Bronchial epithelial cell (primary cell): ENCODE results near the gene CDC42. TPM values are rescaled to one million over a fixed set of nuclear protein-coding genes. Genes with fewer than 3 reads are reported as not detected.

Experiments
- DNase-seq: peaks from one replicate; pipeline ENCODE4 v3.0.0-alpha.2; 2010; ENCODE audit warnings: low read depth
- FAIRE-seq: peaks from 2 replicates; lab custom pipeline; 2011; peaks lifted over from hg19 to GRCh38; lab: Jason Lieb, UNC
- H3K27me3 ChIP-seq: 2 replicates; pipeline ENCODE4 v1.5.1; 2011; ENCODE audit warnings: low read length; ENCODE audit not compliant: control insufficient read depth, insufficient read depth
- H3K36me3 ChIP-seq: 2 replicates; pipeline ENCODE4 v1.5.1; 2011; ENCODE audit warnings: low read length; ENCODE audit not compliant: control insufficient read depth, insufficient read depth
- H3K4me3 ChIP-seq: 2 replicates; pipeline ENCODE4 v1.5.1; 2011; ENCODE audit warnings: mild to moderate bottlenecking, low read depth, low read length, control low read depth
- total RNA-seq: library from RNA; depleted of rRNA; stranded (reverse); fragments of >200 nt; gene quantifications from 2 replicates; pipeline ENCODE4 v1.2.1, GENCODE V29; 2014
- TF ChIP-seq, protein P1 (sequence below): IDR thresholded peaks from 2 replicates; pipeline ENCODE4 v1.5.1; 2011; ENCODE audit warnings: mild to moderate bottlenecking, moderate library complexity, low read length, control low read depth, inconsistent platforms; ENCODE audit not compliant: insufficient read depth, severe bottlenecking

CDC42 gene
- total RNA-seq, 1 donor from 2014 or later, result 408 TPM

DNA sequence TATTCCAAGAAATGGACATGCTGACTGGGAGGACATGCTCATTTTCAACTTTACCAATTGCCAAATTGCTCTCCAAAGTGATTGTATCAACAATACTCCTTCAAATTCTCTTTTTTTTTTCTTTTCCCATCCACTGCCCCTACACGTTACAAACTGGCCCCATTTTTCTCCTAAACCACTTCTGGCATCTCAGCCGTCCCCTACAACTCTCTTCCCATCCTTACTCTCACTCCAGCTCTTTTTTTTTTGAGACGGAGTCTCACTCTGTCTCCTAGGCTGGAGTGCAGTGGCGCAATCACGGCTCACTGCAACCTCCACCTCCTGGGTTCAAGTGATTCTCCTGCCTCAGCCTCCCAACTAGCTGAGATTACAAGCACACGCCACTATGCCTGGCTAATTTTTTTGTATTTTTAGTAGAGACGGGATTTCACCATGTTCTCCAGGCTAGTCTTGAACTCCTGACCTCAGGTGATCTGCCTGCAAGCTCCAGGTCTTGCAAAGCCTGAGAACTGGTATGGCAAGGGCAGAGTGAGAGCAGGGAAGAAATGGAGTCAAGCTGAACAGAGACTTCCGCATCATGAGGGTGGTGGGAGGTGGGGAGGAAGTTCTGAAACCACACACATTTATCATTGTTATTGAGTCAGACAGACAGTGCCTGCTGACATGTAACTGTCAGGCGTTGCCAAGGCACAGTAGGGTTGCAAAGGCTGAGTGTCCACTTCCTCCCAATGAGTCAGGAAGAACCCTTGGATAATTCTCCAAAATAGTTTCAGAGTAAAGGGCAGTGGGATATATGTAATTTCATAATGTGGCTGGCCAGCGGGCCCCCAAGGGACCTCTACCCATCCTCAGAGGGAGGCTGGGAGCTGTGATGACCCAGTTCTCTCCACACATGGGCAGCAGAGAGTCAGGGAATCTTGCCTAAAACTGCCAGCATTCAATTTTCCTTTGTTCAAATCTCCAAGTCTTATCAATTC lies 33.6 kb upstream of the CDC42 start:
- no peak overlapping the region for H3K4me3 ChIP-seq
- TF ChIP-seq, protein P1, sequence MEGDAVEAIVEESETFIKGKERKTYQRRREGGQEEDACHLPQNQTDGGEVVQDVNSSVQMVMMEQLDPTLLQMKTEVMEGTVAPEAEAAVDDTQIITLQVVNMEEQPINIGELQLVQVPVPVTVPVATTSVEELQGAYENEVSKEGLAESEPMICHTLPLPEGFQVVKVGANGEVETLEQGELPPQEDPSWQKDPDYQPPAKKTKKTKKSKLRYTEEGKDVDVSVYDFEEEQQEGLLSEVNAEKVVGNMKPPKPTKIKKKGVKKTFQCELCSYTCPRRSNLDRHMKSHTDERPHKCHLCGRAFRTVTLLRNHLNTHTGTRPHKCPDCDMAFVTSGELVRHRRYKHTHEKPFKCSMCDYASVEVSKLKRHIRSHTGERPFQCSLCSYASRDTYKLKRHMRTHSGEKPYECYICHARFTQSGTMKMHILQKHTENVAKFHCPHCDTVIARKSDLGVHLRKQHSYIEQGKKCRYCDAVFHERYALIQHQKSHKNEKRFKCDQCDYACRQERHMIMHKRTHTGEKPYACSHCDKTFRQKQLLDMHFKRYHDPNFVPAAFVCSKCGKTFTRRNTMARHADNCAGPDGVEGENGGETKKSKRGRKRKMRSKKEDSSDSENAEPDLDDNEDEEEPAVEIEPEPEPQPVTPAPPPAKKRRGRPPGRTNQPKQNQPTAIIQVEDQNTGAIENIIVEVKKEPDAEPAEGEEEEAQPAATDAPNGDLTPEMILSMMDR, result peak; percentile 45
- no peaks in the 10 kb centered on the region for H3K36me3 ChIP-seq
- DNase-seq, result peak; percentile 97
- FAIRE-seq, result no peak
- H3K27me3 ChIP-seq, result no peaks in the 10 kb centered on the region

DNA sequence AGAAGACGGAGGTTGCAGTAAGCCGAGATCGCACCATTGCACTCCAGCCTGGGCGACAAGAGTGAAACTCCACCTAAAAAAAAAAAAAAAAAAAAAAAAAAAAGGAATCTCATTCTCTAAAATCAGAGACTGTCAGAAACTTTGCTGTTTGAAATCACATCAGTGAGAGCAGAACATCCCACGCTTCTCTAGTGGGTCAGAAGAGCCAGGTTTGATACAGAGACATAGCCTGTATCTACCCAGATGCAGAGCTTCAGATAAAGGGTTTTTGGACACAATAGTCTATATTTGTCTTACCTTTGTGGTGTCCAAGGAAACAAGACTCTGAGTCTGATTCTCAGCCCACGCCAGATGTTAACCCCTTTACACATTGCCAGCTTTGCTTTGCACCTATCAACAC lies 31.4 kb upstream of the CDC42 start:
- DNase-seq (no peak), FAIRE-seq (no peak)
- H3K27me3 ChIP-seq, result no peaks in the 10 kb centered on the region
- H3K4me3 ChIP-seq, result no peak overlapping the region
- H3K36me3 ChIP-seq, result no peaks in the 10 kb centered on the region
- TF ChIP-seq, protein P1, result no peak

DNA sequence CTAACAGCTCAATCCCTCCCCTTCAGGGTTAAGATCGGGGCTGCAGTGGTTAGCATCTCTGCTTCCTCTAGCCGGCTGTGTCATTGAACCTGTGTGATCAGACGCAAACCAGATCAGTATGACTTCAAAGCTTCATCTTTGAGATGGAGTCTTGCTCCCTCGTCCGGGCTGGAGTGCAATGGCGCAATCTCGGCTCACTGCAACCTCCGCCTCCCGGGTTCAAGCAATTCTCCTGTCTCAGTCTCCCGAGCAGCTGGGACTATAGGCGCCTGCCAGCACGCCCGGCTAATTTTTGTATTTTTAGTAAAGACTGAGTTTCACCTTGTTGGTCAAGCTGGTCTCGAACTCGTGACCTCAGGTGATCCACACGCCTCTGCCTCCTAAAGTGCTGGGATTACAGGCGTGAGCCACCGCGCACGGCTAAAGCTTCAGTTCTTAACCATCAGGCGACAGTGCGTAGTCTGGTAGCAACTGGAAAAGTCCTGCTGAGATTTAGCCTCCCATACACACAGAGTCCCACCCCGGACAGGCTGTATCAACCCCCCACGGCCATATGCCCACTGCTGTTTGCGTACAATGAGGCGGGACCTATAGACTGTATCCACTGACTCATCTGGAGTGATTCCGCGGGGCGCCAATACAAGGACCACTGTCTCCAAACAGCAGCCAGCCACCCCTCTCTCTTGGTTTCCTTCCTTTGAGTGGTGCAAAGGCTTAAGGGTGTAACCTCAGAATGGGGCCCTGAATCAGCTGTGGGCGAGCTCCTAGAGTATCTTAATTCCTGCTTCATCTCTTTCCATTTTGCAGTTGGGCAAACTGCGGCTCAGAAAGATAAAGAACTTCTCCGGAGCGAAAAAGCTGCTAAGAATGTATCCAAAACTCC lies 27.8 kb upstream of the CDC42 start:
- FAIRE-seq (no peak), DNase-seq (peak; percentile 68)
- peak overlapping the region; percentile 94 for H3K4me3 ChIP-seq

DNA sequence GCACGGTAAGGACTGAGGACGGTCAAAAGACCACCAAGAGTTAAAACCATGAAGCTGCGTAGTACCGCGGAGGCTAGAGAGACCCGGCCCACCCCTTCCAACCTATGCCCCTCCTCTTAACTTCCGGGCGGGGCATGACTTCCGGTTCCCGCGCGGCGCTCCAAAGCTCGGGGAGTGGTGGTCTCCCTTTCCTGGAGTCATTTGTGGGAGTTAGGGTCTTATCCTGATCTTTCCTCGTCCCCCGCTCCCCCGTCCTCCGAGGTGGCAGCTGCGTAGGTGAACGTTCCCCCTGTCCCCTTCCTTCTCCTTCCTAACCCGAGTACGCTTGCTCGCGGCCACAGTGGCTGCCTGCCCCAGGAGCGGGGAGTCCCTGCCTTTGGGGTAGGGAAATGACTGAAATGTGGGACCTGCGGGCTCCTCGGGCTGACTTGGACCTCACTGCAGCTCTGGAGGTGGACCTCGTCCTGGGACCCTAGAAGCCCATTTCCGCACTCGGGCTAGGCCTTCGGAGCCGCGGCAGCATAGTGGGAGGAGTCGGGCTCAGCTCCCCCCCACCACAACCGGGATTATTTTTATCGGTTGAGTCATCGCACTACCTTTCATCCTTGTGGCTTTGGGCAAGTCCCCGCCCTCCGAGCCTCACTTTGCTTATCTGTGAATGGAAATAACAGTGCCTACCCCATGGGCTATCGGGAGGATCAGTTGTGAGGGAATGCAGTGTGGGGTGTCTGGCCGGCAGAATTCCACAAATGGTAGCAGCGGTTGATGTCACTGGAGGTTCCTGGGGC lies 26.9 kb upstream of the CDC42 start:
- TF ChIP-seq, protein P1, result no peak
- Histone ChIP-seq H3K4me3 (peak overlapping the region; percentile 94), H3K36me3 (no peaks in the 10 kb centered on the region), H3K27me3 (no peaks in the 10 kb centered on the region)
- peak; percentile 84 for DNase-seq
- no peak for FAIRE-seq

More for the DNA sequence above, 27.8 kb upstream of the CDC42 start:
- TF ChIP-seq, protein P1, result no peak
- no peaks in the 10 kb centered on the region for H3K27me3 ChIP-seq
- H3K36me3 ChIP-seq, result no peaks in the 10 kb centered on the region

DNA sequence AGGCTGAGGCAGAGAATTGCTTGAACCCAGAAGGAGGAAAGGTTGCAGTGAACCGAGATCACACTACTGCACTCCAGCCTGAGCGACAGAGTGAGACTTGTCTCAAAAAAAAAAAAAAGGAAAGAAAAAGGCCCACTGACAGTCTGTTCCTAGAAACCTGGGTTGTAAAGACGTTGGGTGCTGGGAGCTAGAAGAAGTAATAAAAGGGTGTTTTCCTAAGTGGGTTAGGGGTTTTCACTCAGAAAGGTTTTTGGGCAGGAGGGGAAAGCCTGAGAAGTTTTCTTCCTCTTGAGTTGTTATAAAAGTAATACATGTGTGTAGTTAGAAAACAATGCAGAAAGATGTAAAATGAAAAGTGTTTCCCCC lies 25.6 kb upstream of the CDC42 start:
- no peak for FAIRE-seq

More for the DNA sequence above, 25.6 kb upstream of the CDC42 start:
- no peak overlapping the region for H3K4me3 ChIP-seq
- no peaks in the 10 kb centered on the region for H3K27me3 ChIP-seq
- TF ChIP-seq, protein P1, result no peak
- no peaks in the 10 kb centered on the region for H3K36me3 ChIP-seq
- DNase-seq, result no peak
